Left ventricle myocardium inferior (tissue), 1 donor: ENCODE measurements around the gene RAPGEF6. TPM values are rescaled to one million over a fixed set of nuclear protein-coding genes. Genes with fewer than 3 reads are reported as not detected.
"Not testable (repeated sequence)": the region's sequence is repeated elsewhere in the genome, so short reads cannot be mapped to it uniquely, and the experiment has no call there.

ENCODE experiments used
- DNase-seq: peaks from one replicate; pipeline ENCODE4 v3.0.0-alpha.2; 2020
- H3K27ac ChIP-seq: fragments of 200-600 bp; replicated peaks from 2 replicates; pipeline ENCODE4 v1.8.0; 2021
- H3K27me3 ChIP-seq: fragments of 200-600 bp; 2 replicates; pipeline ENCODE4 v1.8.0; 2021; ENCODE audit warnings: low read depth
- H3K36me3 ChIP-seq: fragments of 200-600 bp; 2 replicates; pipeline ENCODE4 v1.8.0; 2021
- H3K4me1 ChIP-seq: fragments of 200-600 bp; 2 replicates; pipeline ENCODE4 v1.8.0; 2021
- H3K4me3 ChIP-seq: fragments of 200-600 bp; 2 replicates; pipeline ENCODE4 v1.8.0; 2021; ENCODE audit warnings: mild to moderate bottlenecking, moderate library complexity
- H3K9me3 ChIP-seq: fragments of 200-600 bp; replicated peaks from 2 replicates; pipeline ENCODE4 v1.8.0; 2021
- intact Hi-C: fragments of 100-400 bp; cut with micrococcal nuclease; formaldehyde crosslinking; loops from one replicate; pipeline ENCODE4 v1.11.0; 2022
- total RNA-seq: library from RNA; stranded (reverse); fragmentation: NEBNext Ultra II Directional; extraction: Animal tissue kit (Norgen Biotek cat#: 25700); gene quantifications from one replicate; pipeline ENCODE4 v1.2.1, GENCODE V29; 2021
- TF ChIP-seq, protein P1 (sequence below): fragments of 200-600 bp; IDR thresholded peaks from 2 replicates; pipeline ENCODE4 v1.8.0; 2021; ENCODE audit warnings: antibody characterized with exemption, mild to moderate bottlenecking, borderline replicate concordance
- donor health status: DM: no; HTN: yes; CAD: no; lungs with severe emphysema.

Gene RAPGEF6
- total RNA-seq, 1 donor from 2014 or later: 9.6 TPM

GRCh38 chr5:131627207-131627865, 7.7 kb downstream of the RAPGEF6 start:
- Histone ChIP-seq H3K4me1 (peaks cover 42% of the 10 kb centered on the region), H3K9me3 (no peaks in the 10 kb centered on the region), H3K27me3 (no peaks in the 10 kb centered on the region), H3K36me3 (no peaks in the 10 kb centered on the region), H3K27ac (no peak overlapping the region), H3K4me3 (no peak overlapping the region)
- intact Hi-C loops: no loop called here
- DNase-seq: no peak
- TF ChIP-seq, protein P1, sequence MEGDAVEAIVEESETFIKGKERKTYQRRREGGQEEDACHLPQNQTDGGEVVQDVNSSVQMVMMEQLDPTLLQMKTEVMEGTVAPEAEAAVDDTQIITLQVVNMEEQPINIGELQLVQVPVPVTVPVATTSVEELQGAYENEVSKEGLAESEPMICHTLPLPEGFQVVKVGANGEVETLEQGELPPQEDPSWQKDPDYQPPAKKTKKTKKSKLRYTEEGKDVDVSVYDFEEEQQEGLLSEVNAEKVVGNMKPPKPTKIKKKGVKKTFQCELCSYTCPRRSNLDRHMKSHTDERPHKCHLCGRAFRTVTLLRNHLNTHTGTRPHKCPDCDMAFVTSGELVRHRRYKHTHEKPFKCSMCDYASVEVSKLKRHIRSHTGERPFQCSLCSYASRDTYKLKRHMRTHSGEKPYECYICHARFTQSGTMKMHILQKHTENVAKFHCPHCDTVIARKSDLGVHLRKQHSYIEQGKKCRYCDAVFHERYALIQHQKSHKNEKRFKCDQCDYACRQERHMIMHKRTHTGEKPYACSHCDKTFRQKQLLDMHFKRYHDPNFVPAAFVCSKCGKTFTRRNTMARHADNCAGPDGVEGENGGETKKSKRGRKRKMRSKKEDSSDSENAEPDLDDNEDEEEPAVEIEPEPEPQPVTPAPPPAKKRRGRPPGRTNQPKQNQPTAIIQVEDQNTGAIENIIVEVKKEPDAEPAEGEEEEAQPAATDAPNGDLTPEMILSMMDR: no peak

DNA sequence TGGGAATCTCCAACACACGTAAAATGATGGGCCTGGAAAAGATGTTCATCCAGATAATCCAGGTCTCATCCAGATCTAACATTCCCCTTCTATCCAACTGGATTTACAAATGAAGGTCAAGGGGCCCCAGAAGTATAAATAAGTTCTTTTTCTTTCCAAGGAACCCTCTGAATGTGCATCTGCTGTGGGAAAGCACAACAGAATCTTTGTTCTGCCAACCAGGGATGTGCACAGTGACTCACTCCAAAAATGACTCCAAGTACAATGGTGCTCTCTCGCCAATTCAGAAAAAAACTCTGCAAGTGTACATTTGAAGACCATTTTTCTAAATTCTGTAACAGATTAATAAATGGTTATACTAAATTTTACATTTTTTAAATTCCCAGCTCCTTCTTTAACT, 12.4 kb downstream of the RAPGEF6 start:
- TF ChIP-seq, protein P1: no peak
- Histone ChIP-seq H3K27ac (no peak overlapping the region), H3K36me3 (no peaks in the 10 kb centered on the region), H3K4me1 (peaks cover 57% of the 10 kb centered on the region), H3K9me3 (no peaks in the 10 kb centered on the region), H3K27me3 (no peaks in the 10 kb centered on the region), H3K4me3 (no peak overlapping the region)
- no peak for DNase-seq
- intact Hi-C loops: no loop called here

GRCh38 chr5:131621164-131621563, 13.9 kb downstream of the RAPGEF6 start:
- H3K36me3 ChIP-seq, H3K4me3 ChIP-seq, H3K27ac ChIP-seq, H3K9me3 ChIP-seq, DNase-seq, H3K27me3 ChIP-seq, intact Hi-C loops: not testable (repeated sequence)
- peaks cover 50% of the 10 kb centered on the region for H3K4me1 ChIP-seq

GRCh38 chr5:131619102-131619501, 15.9 kb downstream of the RAPGEF6 start:
- TF ChIP-seq, protein P1: no peak
- H3K4me3 ChIP-seq: no peak overlapping the region
- H3K4me1 ChIP-seq: peaks cover 59% of the 10 kb centered on the region
- no peaks in the 10 kb centered on the region for H3K36me3 ChIP-seq
- H3K9me3 ChIP-seq: no peaks in the 10 kb centered on the region
- no peaks in the 10 kb centered on the region for H3K27me3 ChIP-seq
- intact Hi-C loops: no loop called here
- DNase-seq: no peak
- H3K27ac ChIP-seq: no peak overlapping the region

DNA sequence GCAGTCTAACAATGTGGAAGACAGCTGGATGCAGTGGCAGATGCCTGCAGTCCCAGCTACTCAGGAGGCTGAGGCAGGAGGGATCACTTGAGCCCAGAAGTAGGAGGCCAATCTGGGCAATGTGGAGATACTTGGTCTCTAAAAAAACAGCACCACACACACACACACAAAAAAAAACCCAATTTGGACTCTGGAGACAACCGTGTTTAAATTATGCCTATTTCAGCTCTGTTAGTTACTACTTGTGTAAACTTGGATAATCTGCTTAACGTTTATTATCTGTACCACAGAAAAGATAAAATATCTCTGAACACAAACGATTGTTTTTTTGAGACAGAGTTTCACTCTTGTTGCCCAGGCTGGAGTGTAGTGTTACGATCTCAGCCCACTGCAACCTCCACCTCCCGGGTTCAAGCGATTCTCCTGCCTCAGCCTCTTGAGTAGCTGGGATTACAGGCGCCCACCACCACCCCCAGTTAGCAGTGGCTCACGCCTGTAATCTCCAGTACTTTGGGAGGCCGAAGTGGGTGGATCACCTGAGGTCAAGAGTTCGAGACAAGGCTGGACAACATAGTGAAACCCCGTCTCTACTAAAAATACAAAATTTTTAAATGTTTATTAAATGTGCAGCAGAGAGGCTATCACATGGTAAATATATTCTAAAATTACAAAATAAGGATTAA, 17.7 kb downstream of the RAPGEF6 start:
- intact Hi-C loops: no loop called here
- H3K27ac ChIP-seq: no peak overlapping the region
- H3K36me3 ChIP-seq: no peaks in the 10 kb centered on the region
- TF ChIP-seq, protein P1: no peak
- peaks cover 52% of the 10 kb centered on the region for H3K4me1 ChIP-seq
- no peak for DNase-seq
- no peaks in the 10 kb centered on the region for H3K9me3 ChIP-seq
- H3K4me3 ChIP-seq: no peak overlapping the region
- H3K27me3 ChIP-seq: no peaks in the 10 kb centered on the region

DNA sequence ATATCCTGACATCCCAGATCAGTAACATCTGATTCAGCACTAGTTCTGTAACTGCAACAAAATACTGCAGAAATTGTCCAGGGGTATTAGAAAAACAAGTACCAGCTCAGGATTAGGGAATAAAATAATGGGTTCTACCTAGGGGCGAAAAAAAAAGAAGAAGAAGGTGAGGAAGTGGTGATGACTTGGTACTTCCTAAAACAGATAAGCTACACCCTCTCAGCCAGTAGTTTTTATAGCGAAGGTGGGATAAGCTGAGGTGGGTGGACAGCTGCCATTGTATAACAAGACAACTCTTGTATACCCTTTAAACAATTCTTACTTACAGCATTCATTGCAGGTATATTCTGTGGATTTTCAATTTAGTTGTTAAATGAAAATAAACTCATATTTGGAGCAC, 19.1 kb downstream of the RAPGEF6 start:
- Histone ChIP-seq H3K4me3 (no peak overlapping the region), H3K4me1 (peaks cover 41% of the 10 kb centered on the region), H3K9me3 (no peaks in the 10 kb centered on the region), H3K36me3 (no peaks in the 10 kb centered on the region), H3K27ac (no peak overlapping the region), H3K27me3 (no peaks in the 10 kb centered on the region)
- no peak for DNase-seq
- intact Hi-C loops: no loop called here
- TF ChIP-seq, protein P1: no peak
